Omental fat pad (tissue), 4 donors: ENCODE measurements around the gene TFDP1. TPM values are rescaled to one million over a fixed set of nuclear protein-coding genes. Genes with fewer than 3 reads are reported as not detected.

Source experiments
- ATAC-seq: fragments of 150-250 bp; one replicate; pipeline ENCODE4 v1.9.1; 2016; ENCODE audit warnings: mild to moderate bottlenecking, moderate library complexity; ENCODE audit not compliant: low FRiP score
- DNase-seq: peaks from one replicate; pipeline ENCODE4 v3.0.0-alpha.2; 2019; ENCODE audit warnings: low spot score
- total RNA-seq, 4 donors: library from RNA; depleted of rRNA; stranded (reverse); fragments of >200 nt; gene quantifications; one replicate each; pipeline ENCODE4 v1.1.0, GENCODE V29; 2016
- TF ChIP-seq, protein P1 (sequence below), 3 donors: fragments of 450-650 bp; IDR thresholded peaks; one replicate each; pipeline ENCODE4 v1.5.1; 2016 to 2017; ENCODE audit warnings: antibody characterized with exemption in 3 of 3, mild to moderate bottlenecking in 3 of 3, moderate library complexity in 2 of 3

The TFDP1 gene
- total RNA-seq, 4 donors from 2014 or later, result 32.6 to 59.6 (median 44.4) TPM

DNA sequence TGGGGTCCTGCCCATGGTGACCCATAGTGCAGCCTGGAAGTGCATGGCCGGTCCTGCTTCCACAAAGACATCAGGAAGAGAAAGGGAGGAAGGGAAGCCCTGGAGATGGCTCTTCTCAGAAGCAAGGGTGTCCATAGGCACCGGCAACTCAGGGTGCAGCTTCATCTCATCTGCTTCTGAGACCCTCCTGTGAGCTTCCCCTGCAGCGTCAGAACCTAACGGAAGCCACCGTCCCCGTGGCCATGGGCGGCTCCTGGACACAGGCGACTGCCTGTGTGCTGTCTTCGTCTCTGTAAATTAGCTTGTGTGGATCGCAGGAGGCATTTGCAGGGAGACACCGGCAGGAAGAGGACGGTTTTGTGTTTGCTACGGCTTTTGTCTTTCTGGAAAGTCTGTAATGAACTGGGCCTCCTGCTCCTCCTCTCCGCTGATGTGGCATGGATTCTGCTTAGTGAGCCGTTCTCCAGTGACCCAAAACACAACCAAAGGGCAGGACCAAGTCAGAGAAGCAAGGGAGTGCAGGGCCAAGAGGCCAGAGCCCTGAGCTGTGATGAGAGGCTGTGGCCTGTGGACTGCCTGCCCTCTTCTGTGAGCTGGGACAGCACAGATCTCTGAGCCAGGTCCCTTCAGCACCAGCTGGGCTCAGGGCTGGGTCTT, 70.9 kb downstream of the TFDP1 start:
- DNase-seq (no peak), ATAC-seq (no peak)
- TF ChIP-seq, protein P1, sequence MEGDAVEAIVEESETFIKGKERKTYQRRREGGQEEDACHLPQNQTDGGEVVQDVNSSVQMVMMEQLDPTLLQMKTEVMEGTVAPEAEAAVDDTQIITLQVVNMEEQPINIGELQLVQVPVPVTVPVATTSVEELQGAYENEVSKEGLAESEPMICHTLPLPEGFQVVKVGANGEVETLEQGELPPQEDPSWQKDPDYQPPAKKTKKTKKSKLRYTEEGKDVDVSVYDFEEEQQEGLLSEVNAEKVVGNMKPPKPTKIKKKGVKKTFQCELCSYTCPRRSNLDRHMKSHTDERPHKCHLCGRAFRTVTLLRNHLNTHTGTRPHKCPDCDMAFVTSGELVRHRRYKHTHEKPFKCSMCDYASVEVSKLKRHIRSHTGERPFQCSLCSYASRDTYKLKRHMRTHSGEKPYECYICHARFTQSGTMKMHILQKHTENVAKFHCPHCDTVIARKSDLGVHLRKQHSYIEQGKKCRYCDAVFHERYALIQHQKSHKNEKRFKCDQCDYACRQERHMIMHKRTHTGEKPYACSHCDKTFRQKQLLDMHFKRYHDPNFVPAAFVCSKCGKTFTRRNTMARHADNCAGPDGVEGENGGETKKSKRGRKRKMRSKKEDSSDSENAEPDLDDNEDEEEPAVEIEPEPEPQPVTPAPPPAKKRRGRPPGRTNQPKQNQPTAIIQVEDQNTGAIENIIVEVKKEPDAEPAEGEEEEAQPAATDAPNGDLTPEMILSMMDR (IDR thresholded peaks at IDR 0.05), result no peak

DNA sequence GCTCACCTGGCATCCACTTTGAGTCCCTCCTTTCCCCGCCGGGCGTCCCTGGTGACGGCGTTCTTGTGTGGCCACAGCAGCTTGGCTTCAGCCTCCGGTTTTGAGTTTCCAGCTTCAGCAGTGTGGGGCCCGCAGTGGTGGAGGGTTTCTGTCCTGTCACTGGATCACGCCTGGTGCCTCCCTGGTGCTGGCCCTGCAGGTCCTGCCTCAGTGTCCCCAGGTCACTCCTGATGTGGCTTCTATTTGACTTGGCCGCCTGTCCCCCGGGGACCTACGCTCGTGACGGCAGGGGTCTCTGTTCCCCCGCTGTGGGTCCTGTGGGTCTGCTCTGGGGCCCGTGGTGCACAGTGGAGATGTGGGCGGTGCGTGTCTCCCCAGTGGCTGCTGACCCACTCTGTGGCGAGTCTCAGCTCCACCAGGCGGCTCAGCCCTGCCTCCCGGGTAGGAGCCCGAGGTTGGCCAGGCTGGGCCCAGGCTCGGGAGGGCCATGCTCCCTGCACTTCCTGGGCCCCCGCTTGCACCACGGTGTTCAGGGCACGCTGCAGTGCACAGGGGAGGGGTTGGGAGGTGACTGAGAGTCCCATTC, 71.5 kb downstream of the TFDP1 start:
- ATAC-seq (no peak), DNase-seq (no peak)
- TF ChIP-seq, protein P1 (IDR thresholded peaks at IDR 0.05), result no peak

DNA sequence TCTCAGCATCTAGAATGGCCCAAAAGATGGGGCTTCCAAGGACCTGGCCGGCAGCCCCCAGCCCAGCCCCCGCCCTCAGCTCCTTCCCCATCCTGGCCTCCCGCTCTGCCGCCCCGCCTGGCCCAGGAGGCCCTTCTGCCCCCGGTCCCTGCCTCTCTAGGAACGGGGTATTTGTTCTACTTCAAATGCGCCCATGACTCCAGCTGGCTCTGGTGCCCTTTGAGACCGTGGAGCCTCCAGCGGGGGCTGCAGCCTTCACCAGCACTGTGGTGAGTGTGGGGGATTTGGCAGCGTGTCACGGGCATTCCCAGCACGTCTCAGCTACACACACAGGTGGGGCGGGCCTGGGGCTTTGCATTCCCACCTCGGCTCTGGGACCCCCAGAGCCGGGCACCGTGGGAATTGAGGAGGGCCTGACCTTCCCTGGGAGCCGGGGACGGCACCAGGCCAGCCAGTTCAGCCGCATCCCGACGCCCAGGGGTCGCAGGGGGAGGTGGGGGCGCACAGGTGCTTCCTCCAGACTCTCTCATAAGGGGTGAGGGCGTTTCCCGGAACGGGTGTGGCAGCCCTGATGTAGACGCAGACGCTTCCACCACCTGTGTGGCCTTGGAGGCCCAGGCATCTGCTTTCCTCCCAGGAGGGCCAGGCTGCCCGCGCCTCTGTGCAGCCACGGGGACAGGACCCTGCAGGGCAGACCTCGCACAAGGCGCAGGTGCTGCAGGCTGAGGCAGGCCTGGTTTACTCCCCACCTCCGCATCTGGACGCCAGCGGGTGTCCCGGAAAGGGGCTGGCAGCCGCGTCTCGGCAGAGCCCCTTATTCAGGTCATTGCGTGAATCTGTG, 72.5 kb downstream of the TFDP1 start:
- ATAC-seq (no peak), DNase-seq (no peak)
- TF ChIP-seq, protein P1 (IDR thresholded peaks at IDR 0.05), result no peak

DNA sequence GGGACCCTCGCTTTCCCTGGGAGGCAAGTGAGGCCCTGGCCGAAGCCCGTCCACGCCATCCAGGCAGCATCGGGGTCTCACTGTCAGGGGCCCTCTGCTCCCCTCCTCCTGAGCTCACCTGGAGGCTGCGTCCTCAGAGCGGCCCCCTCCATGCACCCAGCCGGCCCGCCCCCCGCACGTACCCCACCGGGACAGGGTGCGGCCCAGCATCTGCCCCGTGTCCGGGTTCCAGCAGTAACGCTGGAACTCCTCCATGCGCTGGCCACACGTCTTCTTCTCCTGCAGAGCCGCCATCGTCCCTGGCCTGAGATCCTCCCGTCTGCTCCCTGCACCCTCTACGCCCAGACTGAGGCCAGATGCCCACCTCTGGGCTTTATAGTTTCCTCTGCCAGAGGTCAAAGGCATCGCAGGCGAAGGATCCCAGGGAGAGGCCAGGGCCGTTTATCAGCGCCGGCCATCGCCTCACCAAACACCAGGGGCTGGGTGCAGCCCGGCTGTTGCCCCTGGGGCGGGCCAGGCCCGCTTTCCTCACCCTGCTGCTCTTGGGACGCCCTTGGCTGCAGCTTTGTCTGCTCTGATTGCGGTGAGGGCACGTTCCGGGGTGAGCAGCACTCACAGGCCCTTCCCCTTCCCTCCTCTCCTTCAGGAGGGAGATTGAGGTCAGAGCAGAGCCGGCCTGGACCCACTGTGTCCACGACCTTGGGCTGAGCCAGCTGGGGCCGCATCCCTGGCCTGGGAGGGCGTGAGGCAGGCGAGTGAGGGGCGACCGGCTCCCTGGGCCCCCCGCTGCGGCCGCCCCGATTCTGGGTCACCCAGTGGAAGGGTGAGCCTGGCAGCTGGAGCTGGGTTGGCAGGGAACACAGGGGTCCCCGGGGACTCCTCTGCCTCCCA, 73.5 kb downstream of the TFDP1 start, which contains the start of gene ATP4B:
Gene ATP4B, minus strand, starts transcription at position 348 of the 891 bp plus-strand sequence. Its CDS starts 54 bp downstream, at position 294.
- DNase-seq (no peak), ATAC-seq (no peak)
- TF ChIP-seq, protein P1 (IDR thresholded peaks at IDR 0.05), result no peak

DNA sequence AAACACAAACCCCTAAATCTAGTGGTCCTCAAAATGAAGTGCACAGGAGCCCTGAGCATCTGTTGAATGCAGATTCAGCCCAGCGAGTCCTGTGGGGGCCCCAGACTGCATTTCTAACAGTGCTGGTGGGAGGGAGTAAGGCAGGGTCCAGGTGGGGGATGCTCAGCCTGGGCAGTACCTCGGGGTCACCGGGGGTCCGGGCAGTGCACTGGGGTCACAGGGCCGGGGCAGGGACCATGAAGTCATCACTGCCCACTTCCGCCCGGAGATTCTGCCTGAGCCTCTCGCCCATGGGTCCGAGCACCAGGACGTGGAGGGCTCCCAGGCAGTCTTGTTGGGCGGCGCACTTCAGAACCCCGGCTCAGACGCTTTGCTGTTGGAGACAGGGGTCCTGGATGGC, 74.3 kb downstream of the TFDP1 start:
- DNase-seq, result no peak
- ATAC-seq, result no peak
- TF ChIP-seq, protein P1 (IDR thresholded peaks at IDR 0.05), result no peak

DNA sequence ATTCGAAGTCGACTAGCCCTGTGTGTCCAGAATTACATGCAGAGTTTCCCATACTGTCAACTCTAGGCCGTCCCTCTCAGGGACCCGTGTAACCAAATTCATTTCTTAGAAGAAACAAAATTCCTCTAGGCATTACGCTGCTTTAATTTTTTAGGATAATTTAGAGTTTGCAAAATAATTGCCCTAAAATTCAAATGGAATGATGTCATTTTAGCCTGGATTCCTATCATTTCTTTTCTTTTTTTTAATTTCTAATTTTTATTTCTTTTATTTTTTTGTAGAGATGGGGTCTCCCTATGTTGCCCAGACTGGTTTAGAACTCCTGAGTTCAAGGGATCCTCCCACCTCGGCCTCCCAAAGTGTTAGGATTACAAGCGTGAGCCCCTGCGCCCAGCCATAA, 74.8 kb downstream of the TFDP1 start:
- DNase-seq (no peak), ATAC-seq (no peak)
- TF ChIP-seq, protein P1 (IDR thresholded peaks at IDR 0.05), result no peak
